ENCODE results near the gene SSC5D.

SSC5D gene

DNA sequence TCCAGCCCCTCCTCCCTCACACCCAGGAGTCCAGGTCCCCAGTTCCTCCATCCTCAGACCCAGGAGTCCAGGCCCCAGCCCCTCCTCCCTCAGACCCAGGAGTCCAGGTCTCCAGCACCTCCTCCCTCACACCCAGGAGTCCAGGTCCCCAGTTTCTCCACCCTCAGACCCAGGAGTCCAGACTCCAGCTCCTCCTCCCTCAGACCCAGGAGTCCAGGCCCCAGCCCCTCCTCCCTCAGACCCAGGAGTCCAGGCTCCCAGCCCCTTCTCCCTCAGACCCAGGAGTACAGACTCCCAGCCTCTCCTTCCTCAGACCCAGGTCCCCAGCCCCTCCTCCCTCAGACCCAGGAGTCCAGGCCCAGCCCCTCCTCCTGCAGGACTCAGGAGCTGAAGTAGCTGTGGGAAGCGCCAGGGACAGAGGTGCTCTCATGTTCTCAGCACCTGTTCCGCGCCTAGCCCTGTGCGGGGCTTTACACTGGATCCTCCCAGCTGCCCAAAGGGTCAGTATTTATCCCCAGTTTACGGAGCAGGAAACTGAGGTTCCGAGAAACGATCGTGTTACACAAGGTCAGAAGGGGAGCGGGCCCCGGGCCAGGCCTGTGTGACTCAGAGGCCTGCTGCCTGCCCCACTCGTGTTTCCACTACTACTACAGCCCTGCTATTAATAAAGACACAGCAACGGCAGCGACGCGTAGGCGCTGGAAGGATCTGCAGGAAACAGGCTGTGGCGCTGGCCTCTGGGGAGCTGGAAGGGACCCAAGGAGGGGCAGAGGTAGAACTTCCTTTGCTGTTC lies 58.8 kb downstream of the SSC5D start:
- H3K4me3 ChIP-seq (replicated peaks; ENCODE audit: low read depth, low read length) = no peak overlapping the region
- DNase-seq (ENCODE audit: low read depth) = peak; percentile 77
- TF ChIP-seq CTCF (IDR thresholded peaks at IDR 0.05; ENCODE audit: low read length, missing control alignments) = no peak

DNA sequence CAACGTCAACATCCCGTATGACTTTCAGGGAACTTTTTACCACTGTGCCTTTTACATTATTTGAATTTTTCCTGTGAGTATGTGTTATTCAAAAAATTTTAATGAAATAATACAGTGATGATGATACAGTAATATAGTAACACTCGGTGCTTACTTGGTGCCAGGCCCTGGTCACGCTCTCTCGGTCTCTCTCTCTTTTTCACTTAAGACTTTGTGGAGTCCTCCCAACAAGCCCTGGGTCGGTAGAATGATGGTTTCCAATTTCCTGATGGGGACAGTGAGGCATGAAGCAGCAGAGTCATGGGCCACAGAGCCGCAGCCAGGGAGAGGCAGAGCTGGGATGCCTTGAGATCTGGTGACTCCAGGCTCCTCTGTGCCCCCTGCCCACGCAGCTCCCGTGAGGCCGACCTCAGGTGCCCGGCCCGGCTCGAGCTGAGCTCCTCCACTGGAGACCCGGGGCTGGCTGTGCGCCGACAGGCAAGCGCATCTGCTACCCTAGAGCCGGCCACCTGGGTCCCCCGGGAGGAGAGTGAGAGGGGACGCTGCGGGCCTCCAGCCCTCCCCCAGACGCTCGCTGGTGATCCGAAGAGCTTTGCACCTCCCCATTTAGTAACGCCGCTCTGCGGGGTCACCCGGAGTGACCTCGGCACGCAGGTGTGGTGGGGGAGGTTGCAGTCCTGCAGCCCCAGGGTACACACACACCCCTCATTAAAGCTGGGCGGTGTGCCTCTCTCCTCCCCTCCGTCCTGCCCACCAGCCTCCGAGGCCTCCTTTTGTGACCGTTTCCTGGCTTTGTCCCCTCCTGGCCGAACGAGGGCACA lies 61.5 kb downstream of the SSC5D start:
- DNase-seq (ENCODE audit: low read depth) = peak; percentile 83
- H3K4me3 ChIP-seq (replicated peaks; ENCODE audit: low read depth, low read length) = peak overlapping the region; percentile 12

GRCh38 chr19:55550321-55550650 lies 62.0 kb downstream of the SSC5D start:
- TF ChIP-seq CTCF (IDR thresholded peaks at IDR 0.05; ENCODE audit: low read length, missing control alignments) = no peak
- H3K4me3 ChIP-seq (replicated peaks; ENCODE audit: low read depth, low read length) = no peak overlapping the region
- no peak for DNase-seq (ENCODE audit: low read depth)

More for the DNA sequence above, 61.5 kb downstream of the SSC5D start:
- no peak for TF ChIP-seq CTCF (IDR thresholded peaks at IDR 0.05; ENCODE audit: low read length, missing control alignments)

- no peak for TF ChIP-seq CTCF (IDR thresholded peaks at IDR 0.05; ENCODE audit: low read length, missing control alignments)
- H3K4me3 ChIP-seq (replicated peaks; ENCODE audit: low read depth, low read length) = no peak overlapping the region
- DNase-seq (ENCODE audit: low read depth) = no peak
Measured at GRCh38 chr19:55552206-55552605, 64.0 kb downstream of the SSC5D start.

- TF ChIP-seq CTCF (IDR thresholded peaks at IDR 0.05; ENCODE audit: low read length, missing control alignments) = no peak
- no peak overlapping the region for H3K4me3 ChIP-seq (replicated peaks; ENCODE audit: low read depth, low read length)
- DNase-seq (ENCODE audit: low read depth) = peak; percentile 87
Measured at GRCh38 chr19:55552620-55553019, 64.4 kb downstream of the SSC5D start.

- H3K4me3 ChIP-seq (replicated peaks; ENCODE audit: low read depth, low read length) = no peak overlapping the region
- no peak for TF ChIP-seq CTCF (IDR thresholded peaks at IDR 0.05; ENCODE audit: low read length, missing control alignments)
- DNase-seq (ENCODE audit: low read depth) = no peak
Measured at GRCh38 chr19:55553217-55554182, 65.3 kb downstream of the SSC5D start.
